ENCODE data around the gene LCT. TPM values are rescaled to one million over a fixed set of nuclear protein-coding genes. Genes with fewer than 3 reads are reported as not detected.

Gene LCT
- total RNA-seq, 6 experiments from 2014 or later: 0.12 TPM; not detected in 5

GRCh38 chr2:135843671-135844070 is 6.7 kb upstream of the LCT start:
- intact Hi-C loops (cut with DNase I): no loop called here
- WGBS (ENCODE audit: insufficient coverage, low coverage, low lambda C conversion rate, missing lambda C conversion rate): 92% methylated on average over 2 of the region's 3 CpGs
- Histone ChIP-seq H3K4me1 (no peaks in the 10 kb centered on the region), H3K9me3 (no peaks in the 10 kb centered on the region), H3K4me3 (no peak overlapping the region), H3K36me3 (peaks cover 0 to 4% (median 1%) of the 10 kb centered on the region in 4 donors), H3K27ac (no peak overlapping the region), H3K27me3 (no peaks in the 10 kb centered on the region)
- no peak for DNase-seq
- no peak for TF ChIP-seq POLR2A (IDR thresholded peaks at IDR 0.05)
- TF ChIP-seq, protein P1, sequence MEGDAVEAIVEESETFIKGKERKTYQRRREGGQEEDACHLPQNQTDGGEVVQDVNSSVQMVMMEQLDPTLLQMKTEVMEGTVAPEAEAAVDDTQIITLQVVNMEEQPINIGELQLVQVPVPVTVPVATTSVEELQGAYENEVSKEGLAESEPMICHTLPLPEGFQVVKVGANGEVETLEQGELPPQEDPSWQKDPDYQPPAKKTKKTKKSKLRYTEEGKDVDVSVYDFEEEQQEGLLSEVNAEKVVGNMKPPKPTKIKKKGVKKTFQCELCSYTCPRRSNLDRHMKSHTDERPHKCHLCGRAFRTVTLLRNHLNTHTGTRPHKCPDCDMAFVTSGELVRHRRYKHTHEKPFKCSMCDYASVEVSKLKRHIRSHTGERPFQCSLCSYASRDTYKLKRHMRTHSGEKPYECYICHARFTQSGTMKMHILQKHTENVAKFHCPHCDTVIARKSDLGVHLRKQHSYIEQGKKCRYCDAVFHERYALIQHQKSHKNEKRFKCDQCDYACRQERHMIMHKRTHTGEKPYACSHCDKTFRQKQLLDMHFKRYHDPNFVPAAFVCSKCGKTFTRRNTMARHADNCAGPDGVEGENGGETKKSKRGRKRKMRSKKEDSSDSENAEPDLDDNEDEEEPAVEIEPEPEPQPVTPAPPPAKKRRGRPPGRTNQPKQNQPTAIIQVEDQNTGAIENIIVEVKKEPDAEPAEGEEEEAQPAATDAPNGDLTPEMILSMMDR (IDR thresholded peaks at IDR 0.05): no peak
- ATAC-seq: no peak

DNA sequence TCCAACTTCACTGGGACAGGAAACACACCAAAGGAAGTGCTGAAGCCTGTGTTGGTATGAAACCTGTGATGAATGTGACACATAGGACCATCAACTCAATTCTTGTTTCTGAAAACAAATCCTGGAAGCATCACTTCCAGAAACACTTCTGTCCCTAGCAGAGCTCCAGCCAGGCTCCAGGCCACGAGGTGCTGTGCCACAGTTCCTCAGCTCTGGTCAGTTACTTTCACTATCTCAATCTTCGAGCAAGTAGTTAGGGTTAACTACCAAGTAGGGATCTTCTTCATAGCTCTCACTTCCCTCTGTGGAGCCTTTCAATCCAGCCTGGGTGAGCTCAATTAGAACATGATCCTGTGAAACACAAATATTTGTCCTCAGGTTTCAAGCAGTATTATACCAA is 3.6 kb upstream of the LCT start:
- no peaks in the 10 kb centered on the region for H3K9me3 ChIP-seq
- no CpG with 5 or more reads among the region's 2 CpGs for WGBS (ENCODE audit: insufficient coverage, low coverage, low lambda C conversion rate, missing lambda C conversion rate)
- H3K4me1 ChIP-seq: no peaks in the 10 kb centered on the region
- TF ChIP-seq, protein P1 (IDR thresholded peaks at IDR 0.05): no peak
- TF ChIP-seq POLR2A (IDR thresholded peaks at IDR 0.05): no peak
- intact Hi-C loops (cut with DNase I): no loop called here
- DNase-seq (no peak), ATAC-seq (peak in 3 of 4 donors; percentile 44 to 61 (median 52))
- H3K36me3 ChIP-seq: peaks cover 0 to 4% (median 1%) of the 10 kb centered on the region in 4 donors
- H3K27me3 ChIP-seq: no peaks in the 10 kb centered on the region
- peak overlapping the region in 1 of 3 donors; percentile 4 for H3K27ac ChIP-seq
- H3K4me3 ChIP-seq: no peak overlapping the region

DNA sequence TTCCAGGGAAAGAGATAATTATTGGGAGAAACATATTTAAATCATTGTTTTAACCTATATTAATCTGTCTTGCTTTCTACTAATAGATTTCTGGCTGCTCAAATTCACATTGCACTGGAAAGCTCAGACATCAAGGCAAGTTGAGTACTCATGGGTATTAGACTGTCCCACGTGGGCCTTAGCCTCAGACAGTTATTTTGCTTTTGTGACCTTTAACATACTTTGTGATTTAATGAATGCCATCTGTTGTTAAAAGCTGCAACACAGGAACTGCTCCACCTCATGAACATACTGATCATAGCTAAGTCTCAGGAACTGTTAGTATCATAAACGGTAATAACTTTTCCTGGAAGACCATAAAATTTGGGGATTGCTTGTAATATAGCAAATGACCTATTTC is 2.7 kb upstream of the LCT start:
- DNase-seq: no peak
- ATAC-seq: no peak
- H3K36me3 ChIP-seq: peaks cover 0 to 4% (median 1%) of the 10 kb centered on the region in 4 donors
- H3K27me3 ChIP-seq: no peaks in the 10 kb centered on the region
- WGBS (ENCODE audit: insufficient coverage, low coverage, low lambda C conversion rate, missing lambda C conversion rate): 58% methylated on average over 2 of the region's 2 CpGs
- H3K4me3 ChIP-seq: no peak overlapping the region
- no peak for TF ChIP-seq POLR2A (IDR thresholded peaks at IDR 0.05)
- TF ChIP-seq, protein P1 (IDR thresholded peaks at IDR 0.05): no peak
- no peaks in the 10 kb centered on the region for H3K4me1 ChIP-seq
- intact Hi-C loops (cut with DNase I): no loop called here
- H3K9me3 ChIP-seq: no peaks in the 10 kb centered on the region
- no peak overlapping the region for H3K27ac ChIP-seq

GRCh38 chr2:135838502-135838901 is 1.5 kb upstream of the LCT start:
- intact Hi-C loops (cut with DNase I): no loop called here
- H3K9me3 ChIP-seq: no peaks in the 10 kb centered on the region
- H3K4me3 ChIP-seq: no peak overlapping the region
- no peaks in the 10 kb centered on the region for H3K27me3 ChIP-seq
- peaks cover 0 to 2% (median 0%) of the 10 kb centered on the region in 4 donors for H3K36me3 ChIP-seq
- DNase-seq (no peak), ATAC-seq (no peak)
- WGBS (ENCODE audit: insufficient coverage, low coverage, low lambda C conversion rate, missing lambda C conversion rate): 88% methylated on average over 3 of the region's 3 CpGs
- H3K27ac ChIP-seq: no peak overlapping the region
- TF ChIP-seq, protein P1 (IDR thresholded peaks at IDR 0.05): no peak
- no peak for TF ChIP-seq POLR2A (IDR thresholded peaks at IDR 0.05)
- H3K4me1 ChIP-seq: no peaks in the 10 kb centered on the region

DNA sequence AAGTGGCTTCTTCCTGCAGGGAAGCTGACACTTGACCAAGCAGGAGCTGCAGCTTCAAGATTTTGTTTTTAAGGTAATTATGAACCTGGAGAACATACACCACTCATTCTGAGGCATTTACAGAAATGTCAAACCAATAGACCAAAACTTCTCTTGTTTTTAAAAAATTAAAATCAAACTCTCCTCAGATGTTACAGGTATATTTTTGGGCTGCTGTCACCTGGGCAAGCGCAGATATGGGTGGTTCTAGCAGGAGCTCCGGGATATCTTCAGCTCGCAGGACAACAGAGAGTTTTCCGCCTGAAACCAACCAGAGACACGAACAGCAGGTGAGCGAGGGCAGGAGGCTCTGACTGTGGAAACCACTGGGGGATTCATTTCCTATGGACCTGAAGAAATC is 4.1 kb downstream of the LCT start:
- TF ChIP-seq POLR2A (IDR thresholded peaks at IDR 0.05): no peak
- TF ChIP-seq, protein P1 (IDR thresholded peaks at IDR 0.05): no peak
- Histone ChIP-seq H3K4me1 (no peaks in the 10 kb centered on the region), H3K27ac (no peak overlapping the region), H3K9me3 (no peaks in the 10 kb centered on the region), H3K4me3 (no peak overlapping the region), H3K27me3 (no peaks in the 10 kb centered on the region), H3K36me3 (no peaks in the 10 kb centered on the region)
- ATAC-seq: no peak
- DNase-seq: no peak
- intact Hi-C loops (cut with DNase I): no loop called here
- WGBS (ENCODE audit: insufficient coverage, low coverage, low lambda C conversion rate, missing lambda C conversion rate): 87% methylated on average over 6 of the region's 6 CpGs
